ENCODE results near the gene GIPC3. TPM values are rescaled to one million over a fixed set of nuclear protein-coding genes. Genes with fewer than 3 reads are reported as not detected.

The GIPC3 gene
- polyA plus RNA-seq, 1 donor, result 1.6 TPM

DNA sequence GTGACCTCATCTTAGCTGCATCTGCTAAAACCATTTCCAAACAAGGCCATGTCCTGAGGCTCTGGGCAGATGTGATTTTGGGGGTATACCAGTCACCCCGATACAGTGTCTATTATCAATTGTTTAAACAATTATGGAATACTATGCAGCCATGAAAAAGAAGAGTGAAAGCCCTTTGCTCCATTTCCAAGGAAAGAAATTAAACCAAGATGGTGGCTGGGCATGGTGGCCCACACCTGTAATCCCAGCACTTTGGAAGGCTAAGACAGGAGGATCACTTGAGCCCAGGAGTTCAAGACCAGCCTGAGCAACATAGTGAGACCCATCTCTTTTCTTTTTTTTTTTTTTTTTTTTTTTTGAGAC, 45.5 kb upstream of the GIPC3 start:
- Histone ChIP-seq H3K4me1 (ENCODE audit: control insufficient read depth, insufficient read depth, low read length) (no peaks in the 10 kb centered on the region), H3K4me3 (ENCODE audit: low read length) (no peak overlapping the region), H3K27me3 (ENCODE audit: control insufficient read depth, insufficient read depth, low read length) (no peaks in the 10 kb centered on the region), H3K36me3 (ENCODE audit: control insufficient read depth, insufficient read depth, low read length) (peaks cover 38% of the 10 kb centered on the region), H3K27ac (ENCODE audit: low read length) (no peak overlapping the region), H3K9me3 (ENCODE audit: control insufficient read depth, low read depth, low read length) (peaks cover 5% of the 10 kb centered on the region)
- DNase-seq, result no peak
- no CpG with 5 or more reads among the region's 1 CpG for WGBS (ENCODE audit: insufficient coverage, low lambda C conversion rate)

DNA sequence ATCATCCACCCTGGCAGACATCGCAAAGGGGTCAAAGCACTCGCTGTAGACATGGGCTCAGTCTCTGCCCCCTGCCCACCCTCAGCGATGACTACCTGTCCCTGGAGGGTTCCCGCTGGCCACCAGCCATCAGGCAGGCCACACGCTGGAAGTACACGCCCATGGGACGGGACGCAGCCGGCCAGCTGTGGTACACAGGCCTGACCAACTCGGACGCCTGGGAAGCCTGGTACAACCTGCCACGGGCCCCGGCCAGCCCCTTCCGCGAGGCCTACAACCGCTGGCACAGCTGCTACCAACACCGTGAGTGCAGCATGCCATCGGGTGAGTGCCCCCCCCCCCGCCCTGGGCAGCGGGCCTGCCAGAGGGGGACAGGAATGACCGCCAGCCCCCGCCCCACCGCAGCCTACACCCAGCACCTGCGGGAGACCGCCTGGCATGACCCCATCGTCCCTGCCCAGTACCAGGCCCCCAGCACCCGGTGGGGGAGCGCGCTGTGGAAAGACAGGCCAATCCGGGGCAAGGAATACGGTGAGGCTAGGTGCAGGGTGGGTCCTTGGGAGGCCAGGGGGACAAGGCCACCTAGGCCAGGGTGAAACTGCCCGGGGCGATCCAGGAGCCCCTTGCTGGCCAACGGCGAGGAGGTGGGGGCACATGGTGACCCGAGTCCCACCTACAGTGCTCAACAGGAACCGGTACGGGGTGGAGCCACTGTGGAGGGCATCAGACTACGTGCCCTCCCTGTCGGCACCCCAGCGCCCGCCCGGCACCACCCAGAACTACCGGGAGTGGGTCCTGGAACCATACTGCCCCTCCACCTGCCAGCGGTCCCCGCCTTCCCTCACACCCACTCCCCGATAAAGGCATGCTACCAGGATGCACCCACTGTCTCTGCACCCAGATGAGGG, 41.9 kb upstream of the GIPC3 start:
- DNase-seq, result no peak
- no peaks in the 10 kb centered on the region for H3K4me1 ChIP-seq (ENCODE audit: control insufficient read depth, insufficient read depth, low read length)
- peaks cover 17% of the 10 kb centered on the region for H3K36me3 ChIP-seq (ENCODE audit: control insufficient read depth, insufficient read depth, low read length)
- H3K4me3 ChIP-seq (ENCODE audit: low read length), result no peak overlapping the region
- no CpG with 5 or more reads among the region's 47 CpGs for WGBS (ENCODE audit: insufficient coverage, low lambda C conversion rate)
- no peaks in the 10 kb centered on the region for H3K27me3 ChIP-seq (ENCODE audit: control insufficient read depth, insufficient read depth, low read length)
- no peak overlapping the region for H3K27ac ChIP-seq (ENCODE audit: low read length)
- peaks cover 7% of the 10 kb centered on the region for H3K9me3 ChIP-seq (ENCODE audit: control insufficient read depth, low read depth, low read length)

DNA sequence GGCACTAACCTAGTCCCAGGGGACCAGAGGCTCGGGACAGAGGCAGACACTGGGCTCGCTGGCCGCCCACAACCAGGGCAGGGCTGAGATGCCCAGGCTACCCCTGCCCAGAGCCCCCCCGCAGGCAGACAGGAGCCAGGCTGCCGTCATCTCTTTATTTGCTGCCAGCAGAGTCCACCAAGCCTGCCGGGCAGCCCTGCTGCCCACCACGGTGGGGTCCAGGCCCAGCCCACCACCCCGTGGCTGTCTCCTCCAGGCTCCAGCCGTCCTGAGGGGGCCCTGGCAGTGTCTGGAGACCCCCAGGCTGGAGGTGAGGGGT, 41.3 kb upstream of the GIPC3 start:
- no peak overlapping the region for H3K27ac ChIP-seq (ENCODE audit: low read length)
- H3K4me1 ChIP-seq (ENCODE audit: control insufficient read depth, insufficient read depth, low read length), result no peaks in the 10 kb centered on the region
- no peaks in the 10 kb centered on the region for H3K27me3 ChIP-seq (ENCODE audit: control insufficient read depth, insufficient read depth, low read length)
- WGBS (ENCODE audit: insufficient coverage, low lambda C conversion rate), result no CpG with 5 or more reads among the region's 9 CpGs
- H3K36me3 ChIP-seq (ENCODE audit: control insufficient read depth, insufficient read depth, low read length), result peaks cover 17% of the 10 kb centered on the region
- H3K9me3 ChIP-seq (ENCODE audit: control insufficient read depth, low read depth, low read length), result peaks cover 7% of the 10 kb centered on the region
- no peak for DNase-seq
- no peak overlapping the region for H3K4me3 ChIP-seq (ENCODE audit: low read length)

DNA sequence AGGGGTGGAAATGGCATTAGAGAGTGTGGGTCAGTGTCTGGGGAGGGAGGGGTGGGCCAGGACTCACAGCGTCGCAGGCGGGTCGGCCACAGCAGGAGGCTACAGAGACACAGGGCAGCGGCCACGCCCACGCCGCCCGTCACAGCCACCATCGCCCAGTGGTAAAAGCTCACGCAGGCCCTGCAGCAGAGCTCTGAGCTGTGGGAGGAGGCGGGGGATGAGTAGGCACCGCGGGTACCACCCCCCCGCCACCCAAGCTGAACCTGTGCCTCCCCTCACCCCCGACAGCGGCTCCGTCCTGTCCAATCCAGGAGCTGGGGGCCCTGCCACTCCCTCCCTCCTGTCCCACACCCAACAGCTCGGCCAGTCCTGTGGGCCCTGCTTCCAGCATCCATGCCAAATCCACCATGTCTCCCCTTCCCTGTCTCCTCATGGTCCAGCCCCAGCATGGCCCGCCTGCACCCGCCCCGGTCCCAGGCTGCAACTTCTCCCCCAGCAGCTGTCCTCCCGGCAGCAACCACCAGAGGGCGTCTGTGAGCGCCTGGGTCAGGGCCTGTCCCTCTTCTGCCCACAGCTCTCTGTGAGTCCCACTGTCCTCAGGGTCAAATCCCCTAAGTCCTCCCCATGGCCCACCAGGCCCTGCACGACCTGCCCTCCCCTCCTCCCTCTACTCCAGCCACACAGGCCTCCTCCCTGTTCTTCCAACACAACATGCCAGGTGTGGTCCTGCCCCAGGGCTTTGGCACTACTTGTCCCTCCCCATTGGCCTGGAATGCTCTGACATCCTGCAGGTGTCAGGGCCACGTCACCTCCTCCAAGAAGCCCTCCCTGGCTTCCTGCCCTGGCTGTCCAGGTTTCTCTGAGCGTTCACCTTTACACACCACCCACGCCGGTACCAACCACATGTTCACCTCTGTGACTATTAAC, 40.3 kb upstream of the GIPC3 start:
- WGBS (ENCODE audit: insufficient coverage, low lambda C conversion rate), result no CpG with 5 or more reads among the region's 30 CpGs
- Histone ChIP-seq H3K27ac (ENCODE audit: low read length) (no peak overlapping the region), H3K36me3 (ENCODE audit: control insufficient read depth, insufficient read depth, low read length) (peaks cover 11% of the 10 kb centered on the region), H3K9me3 (ENCODE audit: control insufficient read depth, low read depth, low read length) (peaks cover 2% of the 10 kb centered on the region), H3K4me1 (ENCODE audit: control insufficient read depth, insufficient read depth, low read length) (no peaks in the 10 kb centered on the region), H3K27me3 (ENCODE audit: control insufficient read depth, insufficient read depth, low read length) (no peaks in the 10 kb centered on the region), H3K4me3 (ENCODE audit: low read length) (no peak overlapping the region)
- DNase-seq, result peak in 1 of 2 donors; percentile 26

DNA sequence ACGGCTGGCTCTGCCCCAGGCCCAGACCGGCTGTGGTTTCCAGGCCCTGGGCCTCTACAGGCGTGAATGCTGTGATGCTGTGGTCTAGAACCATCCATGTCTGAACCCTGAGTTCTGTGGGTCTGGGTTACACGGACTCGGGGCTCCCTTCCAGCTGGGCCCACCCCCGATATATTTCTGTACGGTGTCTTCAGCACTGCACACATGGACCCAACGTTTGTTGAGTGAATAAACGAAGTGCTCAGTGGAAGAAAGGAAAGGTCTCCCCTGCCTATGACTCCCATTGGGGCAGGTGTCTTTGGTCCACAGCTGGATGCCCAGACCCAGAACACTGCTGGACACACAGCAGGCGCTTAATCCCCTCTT, 39.6 kb upstream of the GIPC3 start:
- Histone ChIP-seq H3K4me3 (ENCODE audit: low read length) (no peak overlapping the region), H3K36me3 (ENCODE audit: control insufficient read depth, insufficient read depth, low read length) (peaks cover 11% of the 10 kb centered on the region)
- WGBS (ENCODE audit: insufficient coverage, low lambda C conversion rate), result 83% methylated on average over 2 of the region's 10 CpGs

DNA sequence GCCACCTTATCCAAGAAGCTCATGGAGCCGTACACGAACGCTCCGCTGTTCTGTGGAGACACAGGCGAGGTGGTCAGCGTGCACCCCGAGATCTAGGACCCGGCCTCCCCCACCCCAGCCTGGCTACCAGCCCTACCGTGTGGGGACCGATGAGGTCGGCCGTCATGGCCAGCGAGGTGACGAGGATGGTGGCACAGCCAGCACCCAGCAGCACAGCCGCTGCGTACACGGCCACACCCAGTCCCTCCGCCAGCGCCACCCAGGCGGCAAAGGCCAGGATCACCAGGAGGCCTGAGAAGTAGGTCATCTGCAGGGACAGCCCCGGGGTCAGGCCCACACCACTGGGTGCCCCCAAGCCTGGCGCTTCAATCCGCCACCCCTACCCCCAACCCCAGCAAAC, 39.2 kb upstream of the GIPC3 start:
- H3K4me3 ChIP-seq (ENCODE audit: low read length), result no peak overlapping the region
- H3K27me3 ChIP-seq (ENCODE audit: control insufficient read depth, insufficient read depth, low read length), result no peaks in the 10 kb centered on the region
- H3K27ac ChIP-seq (ENCODE audit: low read length), result no peak overlapping the region
- no peaks in the 10 kb centered on the region for H3K4me1 ChIP-seq (ENCODE audit: control insufficient read depth, insufficient read depth, low read length)
- no peak for DNase-seq
- no CpG with 5 or more reads among the region's 23 CpGs for WGBS (ENCODE audit: insufficient coverage, low lambda C conversion rate)
- peaks cover 2% of the 10 kb centered on the region for H3K9me3 ChIP-seq (ENCODE audit: control insufficient read depth, low read depth, low read length)
- peaks cover 11% of the 10 kb centered on the region for H3K36me3 ChIP-seq (ENCODE audit: control insufficient read depth, insufficient read depth, low read length)

More for the DNA sequence above, 39.6 kb upstream of the GIPC3 start:
- no peak for DNase-seq
- no peaks in the 10 kb centered on the region for H3K27me3 ChIP-seq (ENCODE audit: control insufficient read depth, insufficient read depth, low read length)
- no peaks in the 10 kb centered on the region for H3K4me1 ChIP-seq (ENCODE audit: control insufficient read depth, insufficient read depth, low read length)
- H3K9me3 ChIP-seq (ENCODE audit: control insufficient read depth, low read depth, low read length), result peaks cover 2% of the 10 kb centered on the region
- H3K27ac ChIP-seq (ENCODE audit: low read length), result no peak overlapping the region

DNA sequence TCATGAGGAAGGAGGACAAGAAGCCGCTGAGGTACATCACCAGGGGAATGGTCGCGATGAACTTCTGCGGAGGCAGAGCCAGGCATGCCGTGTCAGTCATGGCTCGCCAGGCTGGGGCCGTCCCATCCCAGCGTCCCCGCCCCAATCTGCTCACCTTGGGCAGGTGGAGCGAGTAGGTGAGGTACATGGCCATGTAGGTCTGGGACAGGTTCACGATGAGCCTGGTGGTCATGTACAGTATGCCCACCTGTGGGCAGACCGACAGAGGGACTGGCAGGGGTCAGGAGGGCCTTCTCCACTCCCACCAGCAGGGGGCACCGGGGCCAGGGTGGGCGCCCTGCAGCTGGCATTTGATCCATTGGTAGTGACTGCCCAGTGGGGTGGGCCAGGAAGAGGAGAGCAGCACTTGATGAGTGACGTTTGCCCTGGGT, 38.0 kb upstream of the GIPC3 start:
- no peak overlapping the region for H3K4me3 ChIP-seq (ENCODE audit: low read length)
- H3K36me3 ChIP-seq (ENCODE audit: control insufficient read depth, insufficient read depth, low read length), result peaks cover 8% of the 10 kb centered on the region
- peaks cover 2% of the 10 kb centered on the region for H3K9me3 ChIP-seq (ENCODE audit: control insufficient read depth, low read depth, low read length)
- WGBS (ENCODE audit: insufficient coverage, low lambda C conversion rate), result no CpG with 5 or more reads among the region's 15 CpGs
- no peak overlapping the region for H3K27ac ChIP-seq (ENCODE audit: low read length)
- H3K27me3 ChIP-seq (ENCODE audit: control insufficient read depth, insufficient read depth, low read length), result no peaks in the 10 kb centered on the region
- H3K4me1 ChIP-seq (ENCODE audit: control insufficient read depth, insufficient read depth, low read length), result no peaks in the 10 kb centered on the region
- DNase-seq, result no peak

DNA sequence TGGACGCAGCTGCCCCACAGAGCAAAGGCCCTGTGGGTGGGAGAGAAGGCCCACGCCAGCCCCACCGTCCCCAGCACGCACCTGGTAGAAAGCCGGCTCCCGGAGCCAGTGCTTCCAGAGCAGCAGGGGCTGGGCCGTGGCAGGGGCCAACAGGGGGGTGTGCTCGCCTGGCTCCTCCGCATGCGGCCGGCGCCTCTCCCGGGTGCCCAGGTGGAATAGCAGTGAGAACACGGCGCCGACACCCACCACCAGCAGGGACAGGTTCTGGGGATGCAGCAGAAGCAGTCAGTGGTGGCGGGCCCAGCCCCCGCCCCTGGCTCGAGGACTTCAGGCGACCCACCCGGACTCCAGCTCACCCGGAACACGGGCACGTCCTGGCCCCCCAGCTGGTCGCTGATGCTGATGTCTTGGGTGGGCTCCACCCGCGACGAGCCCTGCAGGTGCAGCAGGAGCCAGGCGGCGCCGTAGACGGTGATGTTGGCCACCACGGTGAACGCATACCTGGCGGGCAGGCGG, 37.5 kb upstream of the GIPC3 start:
- peaks cover 8% of the 10 kb centered on the region for H3K36me3 ChIP-seq (ENCODE audit: control insufficient read depth, insufficient read depth, low read length)
- no CpG with 5 or more reads among the region's 36 CpGs for WGBS (ENCODE audit: insufficient coverage, low lambda C conversion rate)
- H3K27ac ChIP-seq (ENCODE audit: low read length), result no peak overlapping the region
- no peak for DNase-seq
- H3K4me3 ChIP-seq (ENCODE audit: low read length), result no peak overlapping the region
- H3K4me1 ChIP-seq (ENCODE audit: control insufficient read depth, insufficient read depth, low read length), result no peaks in the 10 kb centered on the region
- no peaks in the 10 kb centered on the region for H3K27me3 ChIP-seq (ENCODE audit: control insufficient read depth, insufficient read depth, low read length)
- peaks cover 2% of the 10 kb centered on the region for H3K9me3 ChIP-seq (ENCODE audit: control insufficient read depth, low read depth, low read length)

DNA sequence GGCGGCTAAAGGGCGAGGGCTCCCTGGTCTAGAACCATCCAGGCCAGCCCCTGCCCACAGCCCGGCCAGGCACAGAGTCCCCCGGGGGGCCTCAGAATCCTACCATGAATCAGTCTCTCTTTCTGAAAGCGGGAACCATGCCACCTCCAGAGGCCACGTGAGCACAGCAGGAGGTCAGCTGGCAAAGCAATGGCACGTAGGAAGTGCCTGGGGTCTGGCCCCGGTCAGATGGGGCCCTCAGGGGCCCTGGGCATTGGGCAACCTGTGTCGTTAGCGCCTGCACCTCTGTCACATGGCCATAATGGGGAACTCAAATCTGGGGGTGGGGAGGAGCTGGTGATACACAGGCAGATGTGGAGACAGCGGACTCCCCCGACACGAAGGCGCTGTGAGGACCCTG, 36.7 kb upstream of the GIPC3 start:
- no peaks in the 10 kb centered on the region for H3K27me3 ChIP-seq (ENCODE audit: control insufficient read depth, insufficient read depth, low read length)
- peaks cover 2% of the 10 kb centered on the region for H3K9me3 ChIP-seq (ENCODE audit: control insufficient read depth, low read depth, low read length)
- H3K27ac ChIP-seq (ENCODE audit: low read length), result no peak overlapping the region
- no peaks in the 10 kb centered on the region for H3K4me1 ChIP-seq (ENCODE audit: control insufficient read depth, insufficient read depth, low read length)
- H3K4me3 ChIP-seq (ENCODE audit: low read length), result no peak overlapping the region
- peaks cover 8% of the 10 kb centered on the region for H3K36me3 ChIP-seq (ENCODE audit: control insufficient read depth, insufficient read depth, low read length)
- DNase-seq, result no peak
- no CpG with 5 or more reads among the region's 14 CpGs for WGBS (ENCODE audit: insufficient coverage, low lambda C conversion rate)

DNA sequence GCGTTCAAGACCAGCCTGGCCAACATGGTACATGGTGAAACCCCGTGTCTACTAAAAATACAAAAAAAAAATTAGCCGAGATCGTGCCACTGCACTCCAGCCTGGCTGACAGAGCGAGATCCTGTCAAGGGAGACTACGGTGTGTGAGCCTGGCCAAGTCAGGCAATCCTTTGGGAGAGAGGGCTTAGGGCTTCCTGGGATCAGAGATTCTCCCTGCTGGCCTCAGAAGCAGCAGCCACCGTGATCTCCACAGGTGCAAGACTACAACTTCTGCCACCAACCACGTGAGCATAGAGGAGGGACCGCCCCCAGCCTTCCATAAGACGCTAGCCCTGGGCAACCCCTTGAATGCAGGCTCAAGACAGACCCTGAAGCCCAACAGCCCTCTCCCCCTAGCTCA, 35.5 kb upstream of the GIPC3 start:
- whole genome bisulfite sequencing (ENCODE audit: insufficient coverage, low lambda C conversion rate), result no CpG with 5 or more reads among the region's 10 CpGs
- no peaks in the 10 kb centered on the region for H3K4me1 ChIP-seq (ENCODE audit: control insufficient read depth, insufficient read depth, low read length)
- H3K36me3 ChIP-seq (ENCODE audit: control insufficient read depth, insufficient read depth, low read length), result peaks cover 4% of the 10 kb centered on the region
- H3K27ac ChIP-seq (ENCODE audit: low read length), result no peak overlapping the region
- H3K27me3 ChIP-seq (ENCODE audit: control insufficient read depth, insufficient read depth, low read length), result no peaks in the 10 kb centered on the region
- DNase-seq, result no peak
- no peak overlapping the region for H3K4me3 ChIP-seq (ENCODE audit: low read length)
- peaks cover 2% of the 10 kb centered on the region for H3K9me3 ChIP-seq (ENCODE audit: control insufficient read depth, low read depth, low read length)
